Thyroid gland (tissue), 4 donors: ENCODE results near the gene TBK1. TPM values are rescaled to one million over a fixed set of nuclear protein-coding genes. Genes with fewer than 3 reads are reported as not detected.

ENCODE experiments used
- DNase-seq, 2 donors: peaks; one replicate each; pipeline ENCODE4 v3.0.0-alpha.2; 2019
- H3K27ac ChIP-seq, 3 donors: fragments of 200-600 bp; sonication (generic); 1 replicate in 2 of 3; 2 replicates in 1 of 3; pipeline ENCODE4 v1.5.1; 2016 to 2019; ENCODE audit warnings: mild to moderate bottlenecking in 1 of 3, moderate library complexity in 1 of 3
- H3K27me3 ChIP-seq: fragments of 200-600 bp; sonication (generic); one replicate; pipeline ENCODE4 v1.5.1; 2019
- H3K36me3 ChIP-seq, 2 donors: fragments of 200-600 bp; sonication (generic); one replicate each; pipeline ENCODE4 v1.5.1; 2016 to 2019
- H3K4me1 ChIP-seq, 2 donors: fragments of 200-600 bp; sonication (generic); one replicate each; pipeline ENCODE4 v1.5.1; 2017 to 2019
- H3K4me3 ChIP-seq, 3 donors: fragments of 200-600 bp; sonication (generic); replicated peaks in 1 of 3; 1 replicate in 2 of 3; 2 replicates in 1 of 3; pipeline ENCODE4 v1.5.1; 2016; ENCODE audit warnings: mild to moderate bottlenecking in 1 of 3
- H3K9me3 ChIP-seq: fragments of 200-600 bp; sonication (generic); one replicate; pipeline ENCODE4 v1.5.1; 2017
- CTCF ChIP-seq, 6 experiments: fragments of 200-600 bp in 3 of 6; fragments of 450-650 bp in 3 of 6; sonication (generic) in 3 of 6; IDR thresholded peaks; one replicate each; pipeline ENCODE4 v1.5.1; 2016 to 2019; ENCODE audit warnings: antibody characterized with exemption in 6 of 6, mild to moderate bottlenecking in 2 of 6, inconsistent platforms in 1 of 6, moderate library complexity in 1 of 6
- POLR2A ChIP-seq, 2 donors: fragments of 450-650 bp; IDR thresholded peaks; one replicate each; pipeline ENCODE4 v1.6.1; 2017; ENCODE audit warnings: antibody characterized with exemption in 2 of 2, mild to moderate bottlenecking in 2 of 2, moderate library complexity in 1 of 2
- WGBS, 2 donors: methylation state at CpG; one replicate each; pipeline ENCODE4 v1.1.5; 2017; 5-methylcytosine and 5-hydroxymethylcytosine counted together
- intact Hi-C: fragments of 100-400 bp; cut with DNase I; formaldehyde crosslinking; loops from one replicate; pipeline ENCODE4 v1.15.1; 2023
- total RNA-seq, 4 donors: library from RNA; depleted of rRNA; stranded (reverse); fragments of >200 nt; gene quantifications; one replicate each; pipeline ENCODE4 v1.2.3, GENCODE V29; 2016

Gene TBK1
- total RNA-seq, 4 donors from 2014 or later, result 27.7 to 42.1 (median 33.4) TPM

- no peaks in the 10 kb centered on the region for H3K9me3 ChIP-seq
- no peaks in the 10 kb centered on the region for H3K4me1 ChIP-seq
- intact Hi-C loops, result no loop called here
- TF ChIP-seq CTCF (IDR thresholded peaks at IDR 0.05) (no peak), POLR2A (IDR thresholded peaks at IDR 0.05) (no peak)
- H3K4me3 ChIP-seq, result no peak overlapping the region
- no peak for DNase-seq
- H3K27ac ChIP-seq, result no peak overlapping the region
- WGBS, 2 donors, result 83 to 87% methylated on average over 1 of the region's 1 CpG
- H3K36me3 ChIP-seq, result no peaks in the 10 kb centered on the region
- no peaks in the 10 kb centered on the region for H3K27me3 ChIP-seq
Measured at GRCh38 chr12:64549108-64549507, 97.2 kb downstream of the TBK1 start.

GRCh38 chr12:64550755-64551154 lies 98.8 kb downstream of the TBK1 start:
- 73 to 83% methylated on average over 3 of the region's 3 CpGs for WGBS, 2 donors
- Histone ChIP-seq H3K4me3 (no peak overlapping the region), H3K36me3 (no peaks in the 10 kb centered on the region), H3K27me3 (no peaks in the 10 kb centered on the region), H3K4me1 (no peaks in the 10 kb centered on the region), H3K9me3 (no peaks in the 10 kb centered on the region), H3K27ac (no peak overlapping the region)
- TF ChIP-seq POLR2A (IDR thresholded peaks at IDR 0.05), result no peak
- TF ChIP-seq CTCF (IDR thresholded peaks at IDR 0.05), result no peak
- no peak for DNase-seq
- intact Hi-C loops, result loop anchor here (2.0 kb wide), 1 partner anchor 146 kb away; no protein-coding TSS in a partner anchor

- H3K27ac ChIP-seq, result no peak overlapping the region
- no peaks in the 10 kb centered on the region for H3K4me1 ChIP-seq
- H3K27me3 ChIP-seq, result no peaks in the 10 kb centered on the region
- H3K4me3 ChIP-seq, result no peak overlapping the region
- H3K9me3 ChIP-seq, result no peaks in the 10 kb centered on the region
- no peaks in the 10 kb centered on the region for H3K36me3 ChIP-seq
- no peak for DNase-seq
- intact Hi-C loops, result loop anchor here (2.0 kb wide), 1 partner anchor 145 kb away; no protein-coding TSS in a partner anchor
- TF ChIP-seq CTCF (IDR thresholded peaks at IDR 0.05) (no peak), POLR2A (IDR thresholded peaks at IDR 0.05) (no peak)
- WGBS, 2 donors, result 79 to 81% methylated on average over 7 of the region's 7 CpGs
Measured at GRCh38 chr12:64551676-64552075, 99.8 kb downstream of the TBK1 start.

Other genes with a start within 250 kb of the TBK1 start
- 10 to 100 TPM; 11.9 to 20.0 (median 18.6) TPM for gene KICS2, start 229.8 kb upstream of the TBK1 start, total RNA-seq
- not detected for gene C12orf56, start 61.4 kb upstream of the TBK1 start, total RNA-seq
- gene XPOT, start 47.7 kb upstream of the TBK1 start, total RNA-seq, result 10 to 100 TPM; 54.7 to 85.5 (median 63.6) TPM
- 10 to 100 TPM in 2 of 4 donors, 1 to 10 TPM in 2; 7.3 to 18.7 (median 11.2) TPM for gene RASSF3, start 158.4 kb downstream of the TBK1 start, total RNA-seq